Neural crest cell (in vitro differentiated cells): ENCODE data around the gene CDCA4. TPM values are rescaled to one million over a fixed set of nuclear protein-coding genes. Genes with fewer than 3 reads are reported as not detected.
A peak's percentile ranks its signal among the peaks of the same experiment; 100 is the strongest.
"Not testable (repeated sequence)": the region's sequence is repeated elsewhere in the genome, so short reads cannot be mapped to it uniquely, and the experiment has no call there.

Source experiments
- DNase-seq: peaks from one replicate; pipeline ENCODE4 v3.0.0; 2021; ENCODE audit warnings: low read depth, mixed read lengths, low spot score
- H3K27ac Mint-ChIP-seq: one replicate; pipeline ENCODE4 v1.8.0; 2021; ENCODE audit warnings: mild to moderate bottlenecking, mixed read lengths; ENCODE audit not compliant: unreplicated experiment
- H3K27me3 Mint-ChIP-seq: 2 replicates; pipeline ENCODE4 v1.8.0; 2021; ENCODE audit warnings: low read depth, mild to moderate bottlenecking, mixed read lengths
- H3K36me3 Mint-ChIP-seq: 2 replicates; pipeline ENCODE4 v1.8.0; 2021; ENCODE audit warnings: low read depth, mild to moderate bottlenecking, mixed read lengths
- H3K4me1 Mint-ChIP-seq: 2 replicates; pipeline ENCODE4 v1.8.0; 2021; ENCODE audit warnings: mixed read lengths
- H3K4me3 Mint-ChIP-seq: one replicate; pipeline ENCODE4 v1.8.0; 2021; ENCODE audit warnings: mild to moderate bottlenecking, mixed read lengths
- H3K9me3 Mint-ChIP-seq: 2 replicates; pipeline ENCODE4 v1.8.0; 2021; ENCODE audit warnings: mixed read lengths
- total RNA-seq: library from RNA; stranded (reverse); gene quantifications from 2 replicates; pipeline ENCODE4 v1.2.1, GENCODE V29; 2021
- TF ChIP-seq, protein P1 (sequence below): fragments of 200-600 bp; sonication (generic); conservative IDR thresholded peaks from 2 replicates; pipeline ENCODE4 v1.5.0; 2021; ENCODE audit warnings: antibody characterized with exemption, mild to moderate bottlenecking

CDCA4 gene
- total RNA-seq, 1 donor from 2014 or later, result 58.2 TPM

DNA sequence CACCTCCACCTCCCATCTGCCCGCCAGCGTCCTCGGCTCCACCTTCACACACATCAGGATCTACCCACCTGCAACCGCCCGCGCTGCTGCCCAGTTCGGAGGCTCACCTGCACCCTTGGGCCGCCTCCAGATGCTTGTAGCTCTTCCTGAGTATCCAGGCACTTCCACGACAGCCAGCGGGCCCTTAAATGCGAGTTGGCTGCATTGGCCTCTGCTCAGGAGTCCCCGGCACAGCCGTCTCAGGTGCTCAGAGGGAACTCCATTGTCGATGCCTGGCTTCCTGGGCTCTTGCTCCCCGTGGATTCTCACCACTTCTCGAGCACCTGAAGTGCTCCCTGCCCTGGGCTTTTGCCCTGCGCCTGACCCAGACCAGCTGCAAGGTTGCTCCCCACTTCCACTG is 21.9 kb upstream of the CDCA4 start:
- TF ChIP-seq, protein P1, sequence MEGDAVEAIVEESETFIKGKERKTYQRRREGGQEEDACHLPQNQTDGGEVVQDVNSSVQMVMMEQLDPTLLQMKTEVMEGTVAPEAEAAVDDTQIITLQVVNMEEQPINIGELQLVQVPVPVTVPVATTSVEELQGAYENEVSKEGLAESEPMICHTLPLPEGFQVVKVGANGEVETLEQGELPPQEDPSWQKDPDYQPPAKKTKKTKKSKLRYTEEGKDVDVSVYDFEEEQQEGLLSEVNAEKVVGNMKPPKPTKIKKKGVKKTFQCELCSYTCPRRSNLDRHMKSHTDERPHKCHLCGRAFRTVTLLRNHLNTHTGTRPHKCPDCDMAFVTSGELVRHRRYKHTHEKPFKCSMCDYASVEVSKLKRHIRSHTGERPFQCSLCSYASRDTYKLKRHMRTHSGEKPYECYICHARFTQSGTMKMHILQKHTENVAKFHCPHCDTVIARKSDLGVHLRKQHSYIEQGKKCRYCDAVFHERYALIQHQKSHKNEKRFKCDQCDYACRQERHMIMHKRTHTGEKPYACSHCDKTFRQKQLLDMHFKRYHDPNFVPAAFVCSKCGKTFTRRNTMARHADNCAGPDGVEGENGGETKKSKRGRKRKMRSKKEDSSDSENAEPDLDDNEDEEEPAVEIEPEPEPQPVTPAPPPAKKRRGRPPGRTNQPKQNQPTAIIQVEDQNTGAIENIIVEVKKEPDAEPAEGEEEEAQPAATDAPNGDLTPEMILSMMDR, result no peak
- H3K9me3 Mint-ChIP-seq, result no peaks in the 10 kb centered on the region
- H3K27me3 Mint-ChIP-seq, result peaks cover 12% of the 10 kb centered on the region
- DNase-seq, result no peak
- no peak overlapping the region for H3K4me3 Mint-ChIP-seq
- no peaks in the 10 kb centered on the region for H3K36me3 Mint-ChIP-seq
- no peak overlapping the region for H3K27ac Mint-ChIP-seq
- H3K4me1 Mint-ChIP-seq, result peaks cover 9% of the 10 kb centered on the region

DNA sequence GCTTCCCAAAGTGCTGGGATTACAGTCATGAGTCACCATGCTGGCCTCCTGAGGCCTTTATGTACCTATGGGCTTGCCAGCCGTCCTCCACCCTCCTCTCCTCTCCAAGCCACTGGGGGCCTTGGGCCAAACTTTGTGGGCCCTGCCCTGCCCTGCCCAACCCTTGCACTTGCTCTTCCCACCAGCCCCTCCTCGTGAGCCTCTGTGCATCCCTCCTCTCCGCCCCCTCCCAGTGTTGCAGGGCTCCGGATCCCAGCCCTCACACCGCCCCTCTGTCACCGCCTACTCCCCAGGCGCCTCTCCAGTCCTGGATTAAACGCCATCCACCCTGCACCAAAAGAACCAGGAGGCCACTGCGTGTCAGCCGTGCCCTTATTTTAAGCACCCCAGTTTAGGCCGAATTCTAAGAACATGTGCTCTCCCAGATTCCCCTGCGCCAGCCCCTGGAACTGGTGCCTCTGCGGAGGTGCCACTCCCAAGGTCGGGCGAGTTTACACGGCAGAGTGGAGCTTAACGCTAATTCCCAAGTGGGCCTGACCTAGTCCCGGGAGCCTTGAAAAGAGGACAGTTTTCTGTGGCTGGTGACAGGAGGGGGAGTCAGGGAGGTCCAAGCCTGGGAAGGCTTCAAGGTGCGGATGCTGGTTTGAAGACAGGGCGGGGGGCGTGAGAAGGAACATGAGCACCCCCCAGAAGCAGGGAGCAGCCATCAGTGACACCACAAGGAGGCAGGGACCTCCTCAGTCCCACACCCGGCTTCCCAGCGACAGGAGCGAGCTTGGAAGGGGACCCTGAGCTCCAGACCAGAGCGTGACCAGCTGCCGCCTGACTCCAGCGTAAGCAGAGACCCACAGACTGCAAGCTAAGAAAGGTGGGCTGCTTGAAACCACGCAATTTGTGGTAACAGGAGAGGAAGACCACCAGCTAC is 21.2 kb upstream of the CDCA4 start:
- Mint-ChIP-seq H3K4me1 (peaks cover 9% of the 10 kb centered on the region), H3K27ac (no peak overlapping the region), H3K4me3 (no peak overlapping the region), H3K36me3 (no peaks in the 10 kb centered on the region), H3K27me3 (peaks cover 12% of the 10 kb centered on the region), H3K9me3 (no peaks in the 10 kb centered on the region)
- TF ChIP-seq, protein P1, result no peak
- DNase-seq, result no peak

DNA sequence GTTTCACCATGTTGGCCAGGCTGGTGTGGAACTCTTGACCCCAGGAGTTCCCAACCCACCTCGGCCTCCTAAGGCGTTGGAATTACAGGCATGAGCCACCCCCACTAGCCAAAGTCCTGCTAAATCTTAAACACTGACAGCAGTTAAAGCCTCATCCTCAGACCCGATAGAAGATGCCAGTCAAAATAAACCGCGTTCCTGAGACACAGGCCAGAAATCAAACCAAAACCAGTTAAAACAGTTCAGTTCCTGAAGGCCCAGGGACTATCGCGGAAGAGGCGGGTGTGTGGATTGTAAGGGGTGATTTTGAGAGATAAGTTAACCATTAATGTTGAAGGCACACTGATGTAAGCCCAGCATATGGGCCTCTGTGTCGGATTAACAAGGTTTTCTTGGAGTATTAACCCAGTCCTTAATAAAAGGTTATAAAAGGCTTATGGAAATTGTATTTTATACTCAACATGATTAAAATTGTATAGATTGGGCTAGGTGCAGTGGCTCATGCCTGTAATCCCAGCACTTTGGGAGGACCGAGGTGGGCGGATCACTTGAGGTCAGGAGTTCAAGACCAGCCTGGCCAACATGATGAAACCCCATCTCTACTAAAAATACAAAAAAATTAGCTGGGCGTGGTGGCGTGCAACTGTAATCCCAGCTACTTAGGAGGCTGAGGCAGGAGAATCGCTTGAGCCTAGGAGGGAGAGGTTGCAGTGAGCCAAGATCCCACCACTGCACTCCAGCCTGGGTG is 18.7 kb upstream of the CDCA4 start:
- Mint-ChIP-seq H3K27me3 (peaks cover 15% of the 10 kb centered on the region), H3K9me3 (no peaks in the 10 kb centered on the region), H3K36me3 (no peaks in the 10 kb centered on the region), H3K4me3 (no peak overlapping the region), H3K27ac (no peak overlapping the region), H3K4me1 (peaks cover 5% of the 10 kb centered on the region)
- no peak for DNase-seq
- TF ChIP-seq, protein P1, result no peak

DNA sequence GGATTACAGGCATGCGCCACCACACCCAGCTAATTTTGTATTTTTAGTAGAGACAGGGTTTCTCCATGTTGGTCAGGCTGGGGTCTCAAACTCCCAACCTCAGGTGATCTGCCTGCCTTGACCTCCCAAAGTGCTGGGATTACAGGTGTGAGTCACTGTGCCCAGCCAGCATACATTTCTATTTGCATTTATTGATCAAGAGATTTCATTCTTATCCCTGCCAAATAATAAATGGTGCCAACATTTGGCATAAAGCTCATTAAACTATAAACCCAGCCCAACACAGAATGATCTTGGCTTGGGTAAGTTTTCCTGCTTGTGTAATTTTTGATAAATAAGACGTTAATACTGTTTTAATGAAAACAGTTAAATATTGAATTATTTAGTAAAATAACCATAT is 14.7 kb upstream of the CDCA4 start:
- not testable (repeated sequence) for H3K9me3 Mint-ChIP-seq, H3K4me3 Mint-ChIP-seq, DNase-seq, H3K27ac Mint-ChIP-seq, H3K36me3 Mint-ChIP-seq
- Mint-ChIP-seq H3K4me1 (peaks cover 17% of the 10 kb centered on the region), H3K27me3 (peaks cover 39% of the 10 kb centered on the region)

DNA sequence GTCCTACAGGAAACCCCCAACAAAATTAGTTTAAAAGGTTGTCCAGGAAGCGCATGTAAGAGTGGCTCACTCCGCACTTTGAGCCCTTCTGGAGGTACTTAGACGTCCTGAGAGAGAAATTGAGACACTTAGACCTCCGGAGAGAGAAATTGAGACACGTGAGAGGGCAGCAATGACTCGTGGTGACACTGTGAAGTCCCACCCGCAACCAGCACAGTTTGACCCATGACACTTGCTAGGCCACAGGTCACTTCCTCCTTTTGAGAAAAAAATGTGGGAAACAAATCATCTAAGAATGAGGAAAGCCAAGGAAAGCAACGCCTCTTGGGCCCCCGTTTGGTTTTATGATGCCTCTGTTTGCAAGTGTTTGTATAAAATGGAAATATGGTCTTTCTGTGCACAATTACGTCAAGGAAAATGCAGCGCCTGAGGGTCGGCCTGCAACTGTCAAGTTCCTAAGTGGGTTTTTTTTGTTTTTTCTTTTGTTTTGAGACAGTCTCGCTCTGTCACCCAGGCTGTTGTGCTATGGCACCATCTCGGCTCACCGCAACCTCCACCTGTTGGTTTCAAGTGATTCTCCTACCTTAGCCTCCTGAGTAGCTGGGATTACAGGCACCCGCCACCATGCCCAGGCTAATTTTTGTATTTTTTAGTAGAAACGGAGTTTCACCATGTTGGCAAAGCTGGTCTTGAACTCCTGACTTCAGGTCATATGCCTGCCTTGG is 13.6 kb upstream of the CDCA4 start:
- TF ChIP-seq, protein P1, result no peak
- Mint-ChIP-seq H3K9me3 (no peaks in the 10 kb centered on the region), H3K36me3 (no peaks in the 10 kb centered on the region), H3K4me1 (peaks cover 17% of the 10 kb centered on the region), H3K27me3 (peaks cover 39% of the 10 kb centered on the region), H3K27ac (no peak overlapping the region), H3K4me3 (no peak overlapping the region)
- no peak for DNase-seq

DNA sequence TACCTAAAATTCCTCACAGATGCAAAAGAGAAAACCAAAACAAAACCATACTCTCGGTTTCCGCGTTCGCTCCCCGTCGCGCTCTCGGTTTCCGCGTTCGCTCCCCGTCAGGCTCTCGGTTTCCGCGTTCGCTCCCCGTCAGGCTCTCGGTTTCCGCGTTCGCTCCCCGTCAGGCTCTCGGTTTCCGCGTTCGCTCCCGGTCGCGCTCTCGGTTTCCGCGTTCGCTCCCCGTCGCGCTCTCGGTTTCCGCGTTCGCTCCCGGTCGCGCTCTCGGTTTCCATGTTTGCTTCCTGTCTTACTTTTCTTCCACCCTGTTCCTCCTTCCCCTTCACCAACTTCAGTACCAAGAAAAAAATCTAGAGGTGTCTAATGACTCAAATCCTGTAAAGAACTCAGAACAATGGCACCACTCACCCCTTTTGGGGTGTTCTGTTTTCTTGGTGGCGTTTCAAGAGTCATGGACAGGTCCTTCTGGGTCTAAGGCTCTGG is 12.6 kb upstream of the CDCA4 start:
- DNase-seq, H3K27ac Mint-ChIP-seq, H3K9me3 Mint-ChIP-seq, H3K36me3 Mint-ChIP-seq: not testable (repeated sequence)
- peaks cover 12% of the 10 kb centered on the region for H3K4me1 Mint-ChIP-seq
- peak overlapping the region; percentile 4 for H3K4me3 Mint-ChIP-seq
- H3K27me3 Mint-ChIP-seq, result peaks cover 40% of the 10 kb centered on the region

DNA sequence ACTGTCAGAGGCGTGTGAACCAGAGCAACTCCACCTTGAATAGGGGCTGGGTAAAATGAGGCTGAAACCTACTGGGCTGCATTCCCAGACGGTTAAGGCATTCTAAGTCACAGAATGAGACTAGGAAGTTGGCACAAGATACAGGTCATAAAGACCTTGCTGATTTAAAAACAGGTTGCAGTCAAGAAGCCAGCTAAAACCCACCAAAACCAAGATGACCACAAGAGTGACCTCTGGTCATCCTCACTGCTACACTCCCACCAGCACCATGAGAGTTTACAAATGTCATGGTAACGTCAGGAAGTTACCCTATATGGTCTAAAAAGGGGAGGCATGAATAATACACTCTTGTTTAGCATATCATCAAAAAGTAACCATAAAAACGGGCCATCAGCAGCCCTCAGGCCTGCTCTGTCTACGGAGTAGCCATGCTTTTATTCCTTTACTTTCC is 11.6 kb upstream of the CDCA4 start:
- H3K36me3 Mint-ChIP-seq, H3K27ac Mint-ChIP-seq, H3K4me3 Mint-ChIP-seq, H3K9me3 Mint-ChIP-seq, DNase-seq: not testable (repeated sequence)
- H3K27me3 Mint-ChIP-seq, result peaks cover 46% of the 10 kb centered on the region
- peaks cover 12% of the 10 kb centered on the region for H3K4me1 Mint-ChIP-seq
